Keratinocyte (primary cell): ENCODE data around the gene SPIN4. TPM values are rescaled to one million over a fixed set of nuclear protein-coding genes. Genes with fewer than 3 reads are reported as not detected.

ENCODE experiments used
- DNase-seq: peaks from one replicate; pipeline ENCODE4 v3.0.0-alpha.2; 2011; ENCODE audit warnings: low read depth, missing footprints, low spot score
- FAIRE-seq: peaks from 2 replicates; lab custom pipeline; 2011; peaks lifted over from hg19 to GRCh38; lab: Jason Lieb, UNC
- H2AFZ ChIP-seq: 2 replicates; pipeline ENCODE4 v1.6.0; 2012; ENCODE audit warnings: low read length, control low read depth, inconsistent platforms; ENCODE audit not compliant: control insufficient read depth
- H3K27ac ChIP-seq: 2 replicates; pipeline ENCODE4 v1.5.1; 2011; ENCODE audit warnings: low read length; ENCODE audit not compliant: control insufficient read depth, insufficient read depth
- H3K27me3 ChIP-seq: 3 replicates; pipeline ENCODE4 v1.6.0; 2011; ENCODE audit warnings: low read length; ENCODE audit not compliant: control insufficient read depth, insufficient read depth; ENCODE audit errors: extremely low read depth
- H3K36me3 ChIP-seq, 2 experiments: 2 replicates in 1 of 2; 3 replicates in 1 of 2; pipeline ENCODE4 v1.5.1; 2011; ENCODE audit warnings: low read length in 2 of 2, mild to moderate bottlenecking in 1 of 2; ENCODE audit not compliant: control insufficient read depth in 2 of 2, insufficient read depth in 2 of 2; ENCODE audit errors: extremely low read depth in 1 of 2
- H3K4me1 ChIP-seq: 3 replicates; pipeline ENCODE4 v1.5.1; 2011; ENCODE audit warnings: low read length; ENCODE audit not compliant: control insufficient read depth, insufficient read depth; ENCODE audit errors: extremely low read depth
- H3K4me2 ChIP-seq: 3 replicates; pipeline ENCODE4 v1.6.0; 2011; ENCODE audit warnings: low read depth, low read length; ENCODE audit not compliant: control insufficient read depth, insufficient read depth; ENCODE audit errors: extremely low read depth
- H3K4me3 ChIP-seq, 3 experiments: fragments of 200-600 bp in 1 of 3; sonication (generic) in 1 of 3; 2 replicates in 2 of 3; 3 replicates in 1 of 3; pipeline ENCODE4 v1.5.1; 2011 to 2016; ENCODE audit warnings: low read length in 3 of 3, mild to moderate bottlenecking in 3 of 3, control low read depth in 2 of 3, inconsistent platforms in 1 of 3, low read depth in 1 of 3, mixed read lengths in 1 of 3, mixed run types in 1 of 3, moderate library complexity in 1 of 3; ENCODE audit not compliant: control insufficient read depth in 2 of 3, insufficient read depth in 2 of 3; ENCODE audit errors: extremely low read depth in 1 of 3
- H3K79me2 ChIP-seq: 2 replicates; pipeline ENCODE4 v1.6.0; 2012; ENCODE audit warnings: low read length; ENCODE audit not compliant: control insufficient read depth, insufficient read depth
- H3K9ac ChIP-seq: 3 replicates; pipeline ENCODE4 v1.6.0; 2011; ENCODE audit warnings: low read length; ENCODE audit not compliant: control insufficient read depth, insufficient read depth; ENCODE audit errors: extremely low read depth
- H3K9me1 ChIP-seq: 3 replicates; pipeline ENCODE4 v1.6.0; 2011; ENCODE audit warnings: low read length; ENCODE audit not compliant: control insufficient read depth, insufficient read depth; ENCODE audit errors: extremely low read depth
- H3K9me3 ChIP-seq: 2 replicates; pipeline ENCODE4 v1.5.1; 2012; ENCODE audit warnings: low read depth, low read length; ENCODE audit not compliant: control insufficient read depth
- H4K20me1 ChIP-seq: 3 replicates; pipeline ENCODE4 v1.6.0; 2011; ENCODE audit warnings: low read length; ENCODE audit not compliant: control insufficient read depth, insufficient read depth; ENCODE audit errors: extremely low read depth
- EZH2 ChIP-seq: IDR thresholded peaks from one replicate; pipeline ENCODE4 v1.6.1; 2012; ENCODE audit warnings: inconsistent platforms, mild to moderate bottlenecking, low read length, moderate library complexity
- dilution Hi-C: fragments of 300-500 bp; cut with MboI; formaldehyde crosslinking; loops from one replicate; pipeline ENCODE4 v1.7.0; 2020; ENCODE audit warnings: low sequenced_read_pairs; ENCODE audit not compliant: extremely low pct_ligation_motif_present
- polyA plus RNA-seq, 5 experiments: library from polyadenylated mRNA; depleted of rRNA in 3 of 5; stranded (reverse) in 3 of 5; stranded (forward) in 1 of 5; unstranded in 1 of 5; fragments of >200 nt; gene quantifications; 1 replicate in 1 of 5; 2 replicates in 3 of 5; 3 replicates in 1 of 5; pipeline versions ENCODE4 v1.2.1 to v1.2.3, GENCODE V29; 2011 to 2012; ENCODE audit warnings: missing spikeins in 2 of 5, low read depth in 1 of 5, low replicate concordance in 1 of 5
- TF ChIP-seq, protein P1 (sequence below), 3 experiments: IDR thresholded peaks in 1 of 3; conservative IDR thresholded peaks in 1 of 3; optimal IDR thresholded peaks in 1 of 3; 2 replicates in 2 of 3; 3 replicates in 1 of 3; pipeline versions ENCODE3 to v1.5.1; 2011; ENCODE audit warnings: low read length in 3 of 3, mild to moderate bottlenecking in 3 of 3, moderate library complexity in 2 of 3, control low read depth in 1 of 3, inconsistent platforms in 1 of 3; ENCODE audit not compliant: insufficient read depth in 2 of 3; ENCODE audit errors: extremely low read depth in 1 of 3

Gene SPIN4
- polyA plus RNA-seq, 1 donor (not counting 4 experiments of a cell fraction or from before 2014, with no cell fraction given), result 5.8 TPM

GRCh38 chrX:63361494-63361893 is 10.4 kb upstream of the SPIN4 start:
- no peaks in the 10 kb centered on the region for H3K4me1 ChIP-seq
- no peak overlapping the region for H3K4me2 ChIP-seq
- dilution Hi-C loops, result no loop called here
- H3K27ac ChIP-seq, result no peak overlapping the region
- H3K27me3 ChIP-seq, result no peaks in the 10 kb centered on the region
- no peak overlapping the region for H3K4me3 ChIP-seq
- no peaks in the 10 kb centered on the region for H3K9me3 ChIP-seq
- H4K20me1 ChIP-seq, result no peaks in the 10 kb centered on the region
- H2AFZ ChIP-seq, result no peak overlapping the region
- no peaks in the 10 kb centered on the region for H3K79me2 ChIP-seq
- DNase-seq (no peak), FAIRE-seq (no peak)
- no peak for TF ChIP-seq EZH2
- TF ChIP-seq, protein P1, sequence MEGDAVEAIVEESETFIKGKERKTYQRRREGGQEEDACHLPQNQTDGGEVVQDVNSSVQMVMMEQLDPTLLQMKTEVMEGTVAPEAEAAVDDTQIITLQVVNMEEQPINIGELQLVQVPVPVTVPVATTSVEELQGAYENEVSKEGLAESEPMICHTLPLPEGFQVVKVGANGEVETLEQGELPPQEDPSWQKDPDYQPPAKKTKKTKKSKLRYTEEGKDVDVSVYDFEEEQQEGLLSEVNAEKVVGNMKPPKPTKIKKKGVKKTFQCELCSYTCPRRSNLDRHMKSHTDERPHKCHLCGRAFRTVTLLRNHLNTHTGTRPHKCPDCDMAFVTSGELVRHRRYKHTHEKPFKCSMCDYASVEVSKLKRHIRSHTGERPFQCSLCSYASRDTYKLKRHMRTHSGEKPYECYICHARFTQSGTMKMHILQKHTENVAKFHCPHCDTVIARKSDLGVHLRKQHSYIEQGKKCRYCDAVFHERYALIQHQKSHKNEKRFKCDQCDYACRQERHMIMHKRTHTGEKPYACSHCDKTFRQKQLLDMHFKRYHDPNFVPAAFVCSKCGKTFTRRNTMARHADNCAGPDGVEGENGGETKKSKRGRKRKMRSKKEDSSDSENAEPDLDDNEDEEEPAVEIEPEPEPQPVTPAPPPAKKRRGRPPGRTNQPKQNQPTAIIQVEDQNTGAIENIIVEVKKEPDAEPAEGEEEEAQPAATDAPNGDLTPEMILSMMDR (optimal IDR thresholded peaks at IDR 0.05 in 1 of 3, IDR thresholded peaks at IDR 0.05 in 1 of 3, conservative IDR thresholded peaks at IDR 0.05 in 1 of 3; ENCODE audit: extremely low read depth in 1 of 3, insufficient read depth in 2 of 3, low read length in 3 of 3), result no peak
- no peaks in the 10 kb centered on the region for H3K36me3 ChIP-seq
- H3K9ac ChIP-seq, result no peak overlapping the region
- no peaks in the 10 kb centered on the region for H3K9me1 ChIP-seq

GRCh38 chrX:63354484-63354883 is 3.4 kb upstream of the SPIN4 start:
- H3K27ac ChIP-seq, result no peak overlapping the region
- no peaks in the 10 kb centered on the region for H3K27me3 ChIP-seq
- no peak overlapping the region for H3K4me3 ChIP-seq
- H3K36me3 ChIP-seq, result no peaks in the 10 kb centered on the region
- no peak overlapping the region for H2AFZ ChIP-seq
- H3K9ac ChIP-seq, result no peak overlapping the region
- H4K20me1 ChIP-seq, result no peaks in the 10 kb centered on the region
- no peak for FAIRE-seq
- H3K79me2 ChIP-seq, result peaks cover 6% of the 10 kb centered on the region
- no peak for DNase-seq
- no peaks in the 10 kb centered on the region for H3K9me1 ChIP-seq
- dilution Hi-C loops, result no loop called here
- TF ChIP-seq EZH2, result no peak
- TF ChIP-seq, protein P1 (optimal IDR thresholded peaks at IDR 0.05 in 1 of 3, IDR thresholded peaks at IDR 0.05 in 1 of 3, conservative IDR thresholded peaks at IDR 0.05 in 1 of 3; ENCODE audit: extremely low read depth in 1 of 3, insufficient read depth in 2 of 3, low read length in 3 of 3), result no peak
- H3K4me2 ChIP-seq, result no peak overlapping the region
- H3K4me1 ChIP-seq, result no peaks in the 10 kb centered on the region
- H3K9me3 ChIP-seq, result no peaks in the 10 kb centered on the region
